K562 (cell line): Measurements from ENCODE around the gene BBLN. TPM values are rescaled to one million over a fixed set of nuclear protein-coding genes. Genes with fewer than 3 reads are reported as not detected.
A peak's percentile ranks its signal among the peaks of the same experiment; 100 is the strongest.

Experiments used
- ATAC-seq: fragments of 200-7000 bp; cut with Tn5 transposase; 3 replicates; pipeline ENCODE4 v1.9.1; 2020; ENCODE audit warnings: moderate library complexity
- BruUV-seq: library from RNA; stranded (reverse); fragments of 400-500 nt; replicated peaks from 2 replicates; lab custom pipeline; 2021; lab: Mats Ljungman, UMichigan
- CTCF ChIA-PET: fragments of 300-600 bp; formaldehyde crosslinking; extraction: SDS; loops from one replicate; lab custom pipeline; 2021; ENCODE audit warnings: low intra/inter-chr PET ratio; lab: Yijun Ruan, JAX
- POLR2A ChIA-PET: fragments of 300-600, 350-650 bp; sonication (Branson Sonifier 250); formaldehyde crosslinking; extraction: SDS; loops from one replicate; lab custom pipeline; 2021; ENCODE audit warnings: antibody characterized with exemption, inconsistent platforms; lab: Yijun Ruan, JAX
- DNase-seq, 4 experiments: peaks; one replicate each; pipeline versions ENCODE4 v3.0.0 to v3.0.0-alpha.2; 2011 to 2018; ENCODE audit warnings: low spot score in 3 of 4, mixed read lengths in 3 of 4; ENCODE audit errors: extremely low read depth in 1 of 4
- FAIRE-seq: peaks from 2 replicates; lab custom pipeline; 2011; peaks lifted over from hg19 to GRCh38; lab: Jason Lieb, UNC
- H2AFZ ChIP-seq: 2 replicates; pipeline ENCODE4 v1.6.0; 2011; ENCODE audit warnings: low read depth, low read length, control low read depth, inconsistent platforms
- H3K27ac ChIP-seq: fragments of 200-600 bp; 3 replicates; pipeline ENCODE4 v1.8.0; 2011; ENCODE audit warnings: low read depth, mild to moderate bottlenecking, control low read depth, inconsistent platforms, low read length, moderate library complexity, mixed read lengths; ENCODE audit errors: extremely low read depth
- H3K27me3 ChIP-seq, 2 experiments: fragments of 300-600 bp in 1 of 2; 2 replicates in 1 of 2; 3 replicates in 1 of 2; pipeline versions ENCODE4 v1.6.0 to v1.8.0; 2011; ENCODE audit warnings: inconsistent platforms in 2 of 2, low read length in 2 of 2, mild to moderate bottlenecking in 1 of 2, mixed read lengths in 1 of 2, moderate library complexity in 1 of 2; ENCODE audit not compliant: control insufficient read depth in 2 of 2, insufficient read depth in 2 of 2
- H3K36me3 ChIP-seq: fragments of 300-600 bp; 3 replicates; pipeline ENCODE4 v1.8.0; 2011; ENCODE audit warnings: mild to moderate bottlenecking, low read length, inconsistent platforms; ENCODE audit not compliant: control insufficient read depth, insufficient read depth
- H3K4me1 ChIP-seq, 2 experiments: fragments of 200-600 bp in 1 of 2; replicated peaks in 1 of 2; 2 replicates in 1 of 2; 3 replicates in 1 of 2; pipeline versions ENCODE4 v1.5.1 to v1.8.0; 2011; ENCODE audit warnings: inconsistent platforms in 2 of 2, low read length in 2 of 2, mild to moderate bottlenecking in 1 of 2, mixed read lengths in 1 of 2, moderate library complexity in 1 of 2; ENCODE audit not compliant: control insufficient read depth in 2 of 2, insufficient read depth in 2 of 2
- H3K4me2 ChIP-seq: 2 replicates; pipeline ENCODE4 v1.6.1; 2011; ENCODE audit warnings: low read length, control low read depth, inconsistent platforms, mixed read lengths; ENCODE audit not compliant: insufficient read depth
- H3K4me3 ChIP-seq: fragments of 200-600 bp; sonication (generic), shearing (Covaris generic); 2 replicates; pipeline ENCODE4 v1.5.1; 2016; ENCODE audit warnings: control low read depth, inconsistent platforms
- H3K79me2 ChIP-seq: fragments of 200-600 bp; 3 replicates; pipeline ENCODE4 v1.8.0; 2011; ENCODE audit warnings: low read length, inconsistent platforms; ENCODE audit not compliant: control insufficient read depth, insufficient read depth
- H3K9ac ChIP-seq, 2 experiments: 2 replicates each; pipeline versions ENCODE4 v1.6.0 to v1.6.1; 2011; ENCODE audit warnings: low read depth in 2 of 2, low read length in 2 of 2, control low read depth in 1 of 2, inconsistent platforms in 1 of 2, mild to moderate bottlenecking in 1 of 2, mixed read lengths in 1 of 2; ENCODE audit not compliant: insufficient read depth in 1 of 2
- H3K9me1 ChIP-seq: one replicate; pipeline ENCODE4 v1.6.0; 2011; ENCODE audit warnings: inconsistent platforms, mild to moderate bottlenecking, low read length, moderate library complexity; ENCODE audit not compliant: control insufficient read depth, insufficient read depth
- H3K9me3 ChIP-seq: replicated peaks from 2 replicates; pipeline ENCODE4 v1.5.1; 2011; ENCODE audit warnings: low read depth, low read length, inconsistent platforms; ENCODE audit not compliant: control insufficient read depth, insufficient read depth
- H4K20me1 ChIP-seq: replicated peaks from 2 replicates; pipeline ENCODE4 v1.6.1; 2011; ENCODE audit warnings: low read length, inconsistent platforms, mixed read lengths; ENCODE audit not compliant: control insufficient read depth, insufficient read depth
- PRPF4 ChIP-seq: fragments of 200-400 bp; formaldehyde crosslinking; IDR thresholded peaks from one replicate; pipeline ENCODE4 v1.6.1; 2017; ENCODE audit warnings: low read length, low read depth, mild to moderate bottlenecking; ENCODE audit not compliant: insufficient read depth, poor library complexity, severe bottlenecking
- TBP ChIP-seq: optimal IDR thresholded peaks from 2 replicates; pipeline ENCODE3; 2011; ENCODE audit warnings: low read depth, low read length, improper control_type of control experiment
- WGBS: fragments of 100-300 bp; shearing (Covaris generic); methylation state at CpG from one replicate; pipeline ENCODE4 v1.1.6; 2016; ENCODE audit warnings: low coverage, mixed read lengths; ENCODE audit not compliant: insufficient coverage; ENCODE audit errors: missing lambda C conversion rate; 5-methylcytosine and 5-hydroxymethylcytosine counted together
- in situ Hi-C: fragments of 300-500 bp; cut with MboI; formaldehyde crosslinking; loops from 4 replicates; pipeline ENCODE4 v1.15.0; 2018; ENCODE audit warnings: inconsistent platforms, mixed read lengths
- intact Hi-C: fragments of 100-400 bp; cut with micrococcal nuclease; formaldehyde crosslinking; loops from 2 replicates; pipeline ENCODE4 v1.14.2; 2022
- polyA plus RNA-seq, 8 experiments: library from polyadenylated mRNA; depleted of rRNA in 4 of 8; stranded (reverse) in 5 of 8; unstranded in 3 of 8; fragments of >200 nt; fragmentation: Nextera tagmentation in 2 of 8; fragmentation: Illumina TruSeq in 1 of 8; extraction: Ambion mirVana in 2 of 8; extraction: Trizol in 1 of 8; gene quantifications; 2 replicates each; pipeline versions ENCODE4 v1.2.1 to v1.2.3, GENCODE V29; 2011 to 2014; ENCODE audit warnings: inconsistent platforms in 1 of 8, missing spikeins in 1 of 8
- total RNA-seq, 7 experiments: library from RNA; depleted of rRNA in 6 of 7; stranded (reverse); fragments of >200 nt in 6 of 7; fragmentation: Illumina TruSeq in 2 of 7; extraction: Trizol in 2 of 7; gene quantifications; 2 replicates each; pipeline versions ENCODE4 v1.2.1 to v1.2.3, GENCODE V29; 2011 to 2021; ENCODE audit warnings: low replicate concordance in 1 of 7
- TF ChIP-seq, protein P1 (sequence below), 3 experiments: IDR thresholded peaks in 2 of 3; conservative IDR thresholded peaks in 1 of 3; 2 replicates each; pipeline ENCODE4 v1.5.1; 2011 to 2012; ENCODE audit warnings: low read length in 3 of 3, mild to moderate bottlenecking in 3 of 3, control low read depth in 2 of 3, improper control_type of control experiment in 1 of 3, inconsistent platforms in 1 of 3, low read depth in 1 of 3, mixed read lengths in 1 of 3, moderate library complexity in 1 of 3; ENCODE audit not compliant: insufficient read depth in 2 of 3

The BBLN gene
- total and polyA plus RNA-seq, 9 of the 15 experiments (the other 6 are each of a cell fraction or from before 2014, with no cell fraction given) = 4.2 to 331 (median 87.1) TPM

DNA sequence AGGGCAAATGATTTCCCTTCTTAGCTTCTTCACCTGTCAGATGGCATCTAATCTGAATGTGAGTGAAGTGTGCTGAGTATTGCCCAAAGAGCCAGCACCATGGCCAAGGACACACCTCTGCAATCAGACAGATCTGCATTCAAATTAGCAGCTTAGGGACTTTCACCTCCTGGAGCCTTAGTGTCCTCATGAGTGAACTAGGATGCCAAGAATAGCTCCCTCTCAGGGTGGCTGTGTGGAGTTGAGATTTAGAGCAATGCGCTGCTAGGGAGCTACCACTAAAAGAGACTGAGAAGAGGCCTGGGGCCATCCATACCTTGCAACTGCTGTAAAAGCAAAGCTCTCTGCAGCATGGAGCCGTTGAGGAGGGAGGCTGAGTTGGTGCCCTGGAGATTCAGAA is 29.9 kb downstream of the BBLN start:
- Histone ChIP-seq H4K20me1 (peaks cover 8% of the 10 kb centered on the region; the same call in 1 of the 2 replicates), H3K4me3 (peak overlapping the region; percentile 92; the same call in 1 of the 2 replicates), H2AFZ (no peak overlapping the region), H3K9me1 (peaks cover 7% of the 10 kb centered on the region), H3K4me2 (no peak overlapping the region), H3K27me3 (no peaks in the 10 kb centered on the region), H3K4me1 (peaks cover 34 to 40% of the 10 kb centered on the region in 2 experiments), H3K9me3 (no peaks in the 10 kb centered on the region), H3K9ac (peak overlapping the region in 1 of 2 experiments; percentile 91; a peak in 3 of 4 replicates), H3K79me2 (peaks cover 25% of the 10 kb centered on the region)
- WGBS = 79% methylated on average over 2 of the region's 2 CpGs
- no TSS peak for BruUV-seq
- FAIRE-seq (no peak), DNase-seq (no peak)
- CTCF ChIA-PET = interaction anchor here (0.7 kb wide), 1 partner anchor 9 kb away, joined by 3 read pairs; no protein-coding TSS in a partner anchor
- POLR2A ChIA-PET = interaction anchor here (0.6 to 7.6 kb wide), 13 partner anchors 9 to 507 kb away, joined by 3 to 78 read pairs (median 4); partner anchors contain the start of gene BBLN
- intact Hi-C loops = loop anchor here (2.0 to 10.0 kb wide), 4 partner anchors 15 to 495 kb away; partner anchors contain the start of genes GOLGA2, PTGES2, SET and SWI5
- in situ Hi-C loops = no loop called here
- TF ChIP-seq TBP = peak; percentile 37
- no peak for TF ChIP-seq PRPF4
- TF ChIP-seq, protein P1, sequence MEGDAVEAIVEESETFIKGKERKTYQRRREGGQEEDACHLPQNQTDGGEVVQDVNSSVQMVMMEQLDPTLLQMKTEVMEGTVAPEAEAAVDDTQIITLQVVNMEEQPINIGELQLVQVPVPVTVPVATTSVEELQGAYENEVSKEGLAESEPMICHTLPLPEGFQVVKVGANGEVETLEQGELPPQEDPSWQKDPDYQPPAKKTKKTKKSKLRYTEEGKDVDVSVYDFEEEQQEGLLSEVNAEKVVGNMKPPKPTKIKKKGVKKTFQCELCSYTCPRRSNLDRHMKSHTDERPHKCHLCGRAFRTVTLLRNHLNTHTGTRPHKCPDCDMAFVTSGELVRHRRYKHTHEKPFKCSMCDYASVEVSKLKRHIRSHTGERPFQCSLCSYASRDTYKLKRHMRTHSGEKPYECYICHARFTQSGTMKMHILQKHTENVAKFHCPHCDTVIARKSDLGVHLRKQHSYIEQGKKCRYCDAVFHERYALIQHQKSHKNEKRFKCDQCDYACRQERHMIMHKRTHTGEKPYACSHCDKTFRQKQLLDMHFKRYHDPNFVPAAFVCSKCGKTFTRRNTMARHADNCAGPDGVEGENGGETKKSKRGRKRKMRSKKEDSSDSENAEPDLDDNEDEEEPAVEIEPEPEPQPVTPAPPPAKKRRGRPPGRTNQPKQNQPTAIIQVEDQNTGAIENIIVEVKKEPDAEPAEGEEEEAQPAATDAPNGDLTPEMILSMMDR (IDR thresholded peaks at IDR 0.05 in 2 of 3, conservative IDR thresholded peaks at IDR 0.05 in 1 of 3; ENCODE audit: insufficient read depth in 2 of 3, low read depth in 1 of 3, low read length in 3 of 3) = 0 out of 6 replicates have a peak, but pooled peaks of 1 of the 3 experiments have one; percentile 11
- TF ChIP-seq, all 486 proteins: peak for 2
- no peak for ATAC-seq
- Histone ChIP-seq H3K36me3 (peaks cover 50% of the 10 kb centered on the region), H3K27ac (no peak overlapping the region)
